K562 (cell line): ENCODE data around the gene ADAM8. TPM values are rescaled to one million over a fixed set of nuclear protein-coding genes. Genes with fewer than 3 reads are reported as not detected.

Experiments
- ATAC-seq: fragments of 200-7000 bp; cut with Tn5 transposase; 3 replicates; pipeline ENCODE4 v1.9.1; 2020; ENCODE audit warnings: moderate library complexity
- BruUV-seq: library from RNA; stranded (reverse); fragments of 400-500 nt; replicated peaks from 2 replicates; lab custom pipeline; 2021; lab: Mats Ljungman, UMichigan
- CTCF ChIA-PET: fragments of 300-600 bp; formaldehyde crosslinking; extraction: SDS; loops from one replicate; lab custom pipeline; 2021; ENCODE audit warnings: low intra/inter-chr PET ratio; lab: Yijun Ruan, JAX
- POLR2A ChIA-PET: fragments of 300-600, 350-650 bp; sonication (Branson Sonifier 250); formaldehyde crosslinking; extraction: SDS; loops from one replicate; lab custom pipeline; 2021; ENCODE audit warnings: antibody characterized with exemption, inconsistent platforms; lab: Yijun Ruan, JAX
- DNase-seq, 4 experiments: peaks; one replicate each; pipeline versions ENCODE4 v3.0.0 to v3.0.0-alpha.2; 2011 to 2018; ENCODE audit warnings: low spot score in 3 of 4, mixed read lengths in 3 of 4; ENCODE audit errors: extremely low read depth in 1 of 4
- FAIRE-seq: peaks from 2 replicates; lab custom pipeline; 2011; peaks lifted over from hg19 to GRCh38; lab: Jason Lieb, UNC
- H2AFZ ChIP-seq: 2 replicates; pipeline ENCODE4 v1.6.0; 2011; ENCODE audit warnings: low read depth, low read length, control low read depth, inconsistent platforms
- H3K27ac ChIP-seq: fragments of 200-600 bp; 3 replicates; pipeline ENCODE4 v1.8.0; 2011; ENCODE audit warnings: low read depth, mild to moderate bottlenecking, control low read depth, inconsistent platforms, low read length, moderate library complexity, mixed read lengths; ENCODE audit errors: extremely low read depth
- H3K27me3 ChIP-seq, 2 experiments: fragments of 300-600 bp in 1 of 2; 2 replicates in 1 of 2; 3 replicates in 1 of 2; pipeline versions ENCODE4 v1.6.0 to v1.8.0; 2011; ENCODE audit warnings: inconsistent platforms in 2 of 2, low read length in 2 of 2, mild to moderate bottlenecking in 1 of 2, mixed read lengths in 1 of 2, moderate library complexity in 1 of 2; ENCODE audit not compliant: control insufficient read depth in 2 of 2, insufficient read depth in 2 of 2
- H3K36me3 ChIP-seq: fragments of 300-600 bp; 3 replicates; pipeline ENCODE4 v1.8.0; 2011; ENCODE audit warnings: mild to moderate bottlenecking, low read length, inconsistent platforms; ENCODE audit not compliant: control insufficient read depth, insufficient read depth
- H3K4me1 ChIP-seq, 2 experiments: fragments of 200-600 bp in 1 of 2; replicated peaks in 1 of 2; 2 replicates in 1 of 2; 3 replicates in 1 of 2; pipeline versions ENCODE4 v1.5.1 to v1.8.0; 2011; ENCODE audit warnings: inconsistent platforms in 2 of 2, low read length in 2 of 2, mild to moderate bottlenecking in 1 of 2, mixed read lengths in 1 of 2, moderate library complexity in 1 of 2; ENCODE audit not compliant: control insufficient read depth in 2 of 2, insufficient read depth in 2 of 2
- H3K4me2 ChIP-seq: 2 replicates; pipeline ENCODE4 v1.6.1; 2011; ENCODE audit warnings: low read length, control low read depth, inconsistent platforms, mixed read lengths; ENCODE audit not compliant: insufficient read depth
- H3K4me3 ChIP-seq: fragments of 200-600 bp; sonication (generic), shearing (Covaris generic); 2 replicates; pipeline ENCODE4 v1.5.1; 2016; ENCODE audit warnings: control low read depth, inconsistent platforms
- H3K79me2 ChIP-seq: fragments of 200-600 bp; 3 replicates; pipeline ENCODE4 v1.8.0; 2011; ENCODE audit warnings: low read length, inconsistent platforms; ENCODE audit not compliant: control insufficient read depth, insufficient read depth
- H3K9ac ChIP-seq, 2 experiments: 2 replicates each; pipeline versions ENCODE4 v1.6.0 to v1.6.1; 2011; ENCODE audit warnings: low read depth in 2 of 2, low read length in 2 of 2, control low read depth in 1 of 2, inconsistent platforms in 1 of 2, mild to moderate bottlenecking in 1 of 2, mixed read lengths in 1 of 2; ENCODE audit not compliant: insufficient read depth in 1 of 2
- H3K9me1 ChIP-seq: one replicate; pipeline ENCODE4 v1.6.0; 2011; ENCODE audit warnings: inconsistent platforms, mild to moderate bottlenecking, low read length, moderate library complexity; ENCODE audit not compliant: control insufficient read depth, insufficient read depth
- H3K9me3 ChIP-seq: replicated peaks from 2 replicates; pipeline ENCODE4 v1.5.1; 2011; ENCODE audit warnings: low read depth, low read length, inconsistent platforms; ENCODE audit not compliant: control insufficient read depth, insufficient read depth
- H4K20me1 ChIP-seq: replicated peaks from 2 replicates; pipeline ENCODE4 v1.6.1; 2011; ENCODE audit warnings: low read length, inconsistent platforms, mixed read lengths; ENCODE audit not compliant: control insufficient read depth, insufficient read depth
- CAMTA2 ChIP-seq: fragments of 250-450 bp; sonication (Bioruptor Pico); conservative IDR thresholded peaks from 2 replicates; pipeline ENCODE4 v1.5.1; 2022
- CBX3 ChIP-seq, 2 experiments: IDR thresholded peaks; 1 replicate in 1 of 2; 2 replicates in 1 of 2; pipeline ENCODE4 v1.6.1; 2012; ENCODE audit warnings: inconsistent platforms in 2 of 2, low read length in 2 of 2, borderline replicate concordance in 1 of 2, control low read depth in 1 of 2
- DDX20 ChIP-seq: fragments of 450-650 bp; IDR thresholded peaks from 2 replicates; pipeline ENCODE4 v1.6.1; 2016; ENCODE audit warnings: missing genetic modification characterization, low read depth, mild to moderate bottlenecking, missing compliant biosample characterization, moderate library complexity
- FOXJ2 ChIP-seq: fragments of 200-800 bp; sonication (Bioruptor generic); IDR thresholded peaks from 2 replicates; pipeline ENCODE4 v1.6.1; 2016; ENCODE audit warnings: missing genetic modification characterization, missing compliant biosample characterization
- HMG20B ChIP-seq: fragments of 250-450 bp; sonication (Bioruptor Pico); IDR thresholded peaks from 2 replicates; pipeline ENCODE4 v1.5.0; 2021; ENCODE audit warnings: mild to moderate bottlenecking
- JUND ChIP-seq, 2 experiments: IDR thresholded peaks; 2 replicates in 1 of 2; 3 replicates in 1 of 2; pipeline ENCODE4 v1.6.1; 2011; ENCODE audit warnings: borderline replicate concordance in 2 of 2, low read depth in 2 of 2, low read length in 2 of 2, improper control_type of control experiment in 1 of 2, missing biosample characterization in 1 of 2, missing genetic modification characterization in 1 of 2, missing genetic modification reagents in 1 of 2
- NCOA2 ChIP-seq, 2 experiments: fragments of 450-650 bp; IDR thresholded peaks; 2 replicates each; pipeline ENCODE4 v1.6.1; 2018; ENCODE audit warnings: mild to moderate bottlenecking in 2 of 2, moderate library complexity in 1 of 2; ENCODE audit not compliant: partially characterized antibody in 2 of 2
- OTX1 ChIP-seq: fragments of 450-650 bp; formaldehyde crosslinking; IDR thresholded peaks from 2 replicates; pipeline ENCODE4 v1.4.0; 2022; ENCODE audit warnings: mild to moderate bottlenecking
- RNF2 ChIP-seq: sonication (generic); IDR thresholded peaks from 2 replicates; pipeline ENCODE4 v1.6.1; 2016
- SIN3A ChIP-seq, 2 experiments: fragments of 150-350 bp in 1 of 2; IDR thresholded peaks; 2 replicates each; pipeline ENCODE4 v1.6.1; 2011 to 2016; ENCODE audit warnings: borderline replicate concordance in 2 of 2, low read depth in 2 of 2, low read length in 2 of 2, mild to moderate bottlenecking in 2 of 2, moderate library complexity in 2 of 2; ENCODE audit not compliant: control insufficient read depth in 1 of 2
- ZC3H4 ChIP-seq: sonication (generic); formaldehyde crosslinking; IDR thresholded peaks from 2 replicates; pipeline ENCODE4 v1.9.0; 2021; ENCODE audit warnings: missing genetic modification reagents, borderline replicate concordance
- ZFX ChIP-seq: sonication (generic); formaldehyde crosslinking; IDR thresholded peaks from 2 replicates; pipeline ENCODE4 v1.8.0; 2022; ENCODE audit warnings: mild to moderate bottlenecking, missing genetic modification reagents, moderate library complexity
- WGBS: fragments of 100-300 bp; shearing (Covaris generic); methylation state at CpG from one replicate; pipeline ENCODE4 v1.1.6; 2016; ENCODE audit warnings: low coverage, mixed read lengths; ENCODE audit not compliant: insufficient coverage; ENCODE audit errors: missing lambda C conversion rate; 5-methylcytosine and 5-hydroxymethylcytosine counted together
- in situ Hi-C: fragments of 300-500 bp; cut with MboI; formaldehyde crosslinking; loops from 4 replicates; pipeline ENCODE4 v1.15.0; 2018; ENCODE audit warnings: inconsistent platforms, mixed read lengths
- intact Hi-C: fragments of 100-400 bp; cut with micrococcal nuclease; formaldehyde crosslinking; loops from 2 replicates; pipeline ENCODE4 v1.14.2; 2022
- polyA plus RNA-seq, 8 experiments: library from polyadenylated mRNA; depleted of rRNA in 4 of 8; stranded (reverse) in 5 of 8; unstranded in 3 of 8; fragments of >200 nt; fragmentation: Nextera tagmentation in 2 of 8; fragmentation: Illumina TruSeq in 1 of 8; extraction: Ambion mirVana in 2 of 8; extraction: Trizol in 1 of 8; gene quantifications; 2 replicates each; pipeline versions ENCODE4 v1.2.1 to v1.2.3, GENCODE V29; 2011 to 2014; ENCODE audit warnings: inconsistent platforms in 1 of 8, missing spikeins in 1 of 8
- total RNA-seq, 7 experiments: library from RNA; depleted of rRNA in 6 of 7; stranded (reverse); fragments of >200 nt in 6 of 7; fragmentation: Illumina TruSeq in 2 of 7; extraction: Trizol in 2 of 7; gene quantifications; 2 replicates each; pipeline versions ENCODE4 v1.2.1 to v1.2.3, GENCODE V29; 2011 to 2021; ENCODE audit warnings: low replicate concordance in 1 of 7
- TF ChIP-seq, protein P1 (sequence below): fragments of 450-650 bp; formaldehyde crosslinking; IDR thresholded peaks from 2 replicates; pipeline ENCODE4 v1.4.0; 2020; ENCODE audit warnings: mild to moderate bottlenecking
- TF ChIP-seq, protein P2 (sequence below): fragments of 450-650 bp; IDR thresholded peaks from 2 replicates; pipeline ENCODE4 v1.6.1; 2016; ENCODE audit warnings: borderline replicate concordance

Gene ADAM8
- total and polyA plus RNA-seq, 9 of the 15 experiments (the other 6 are each of a cell fraction or from before 2014, with no cell fraction given) = 0.07 to 7.0 (median 1.1) TPM

DNA sequence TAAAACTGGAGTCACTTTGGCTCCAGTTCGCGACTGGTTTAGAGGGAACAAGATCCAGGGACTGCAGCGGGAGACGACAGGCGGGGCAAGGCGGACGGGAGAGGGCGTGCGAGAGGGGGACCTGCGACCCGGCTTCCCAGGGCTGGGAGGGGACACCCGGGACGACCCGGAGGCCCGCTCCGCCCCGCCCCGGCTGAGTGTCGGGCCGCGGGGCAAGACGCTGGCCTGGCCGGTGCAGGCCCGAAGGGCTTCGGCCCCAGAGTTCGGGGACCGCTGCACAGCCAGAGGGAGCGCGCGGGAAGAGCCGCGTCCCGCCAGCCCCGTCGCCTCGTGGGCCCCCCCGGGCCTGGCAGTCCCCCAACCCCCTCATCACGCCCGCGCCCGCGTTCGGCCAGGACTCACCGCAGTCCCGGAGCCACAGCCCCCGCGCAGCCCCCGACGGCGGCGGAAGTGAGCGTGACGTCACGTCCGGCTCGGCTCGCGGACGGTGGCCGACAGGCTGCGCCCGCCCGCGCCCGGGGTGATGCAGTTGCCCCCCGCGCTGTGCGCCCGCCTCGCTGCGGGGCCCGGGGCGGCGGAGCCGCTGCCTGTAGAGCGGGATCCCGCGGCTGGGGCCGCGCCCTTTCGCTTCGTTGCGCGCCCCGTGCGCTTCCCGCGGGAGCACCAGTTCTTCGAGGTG is 31.9 kb upstream of the ADAM8 start, which contains the start of the genes TUBGCP2 and ZNF511:
Gene TUBGCP2, minus strand, starts transcription at position 452 of the 679 bp plus-strand sequence. CDS start 5,931 bp downstream, outside the sequence.
Gene ZNF511, plus strand, starts transcription at position 494 of the 679 bp plus-strand sequence. Its CDS starts 30 bp downstream, at position 524.
- intact Hi-C loops (no loop called here), in situ Hi-C loops (loop anchor here (5.0 kb wide), 2 partner anchors 61 to 166 kb away; no protein-coding TSS in a partner anchor)
- Histone ChIP-seq H4K20me1 (no peaks in the 10 kb centered on the region), H3K27me3 (no peaks in the 10 kb centered on the region), H3K9ac (peak within 1 kb of the TSS; percentile 75 to 96), H2AFZ (peak within 1 kb of the TSS; percentile 90; the same call in 1 of the 2 replicates), H3K4me3 (peak within 1 kb of the TSS; percentile 67), H3K4me1 (peaks cover 21 to 39% of the 10 kb centered on the region in 2 experiments), H3K36me3 (peaks cover 37% of the 10 kb centered on the region; the same call in 2 of the 3 replicates), H3K27ac (peak within 1 kb of the TSS; percentile 85), H3K9me3 (no peaks in the 10 kb centered on the region), H3K4me2 (peak within 1 kb of the TSS; percentile 92), H3K79me2 (peaks cover 55% of the 10 kb centered on the region), H3K9me1 (no peaks in the 10 kb centered on the region)
- DNase-seq (peak; percentile 73 to 85 (median 77)), FAIRE-seq (no peak), ATAC-seq (peak; percentile 78)
- TSS peak; percentile 62 for BruUV-seq
- ChIA-PET POLR2A (interaction anchor here (0.6 to 0.9 kb wide), 2 partner anchors 8 to 30 kb away, joined by 3 to 4 read pairs; no protein-coding TSS in a partner anchor), CTCF (interaction anchor here (1.0 kb wide), 1 partner anchor 164 kb away, joined by 3 read pairs; no protein-coding TSS in a partner anchor)
- WGBS = 0% methylated on average over 1 of the region's 89 CpGs
- TF ChIP-seq FOXJ2 (tag) (no peak), CAMTA2 (CRISPR knock-in tag) (no peak), ZC3H4 (CRISPR knock-in tag) (peak; percentile 38; the same call in 1 of the 2 replicates), ZFX (peak; percentile 79), HMG20B (CRISPR knock-in tag) (no peak), NCOA2 (IDR thresholded peaks at IDR 0.05; ENCODE audit: partially characterized antibody in 2 of 2) (no peak), SIN3A (IDR thresholded peaks at IDR 0.05; ENCODE audit: borderline replicate concordance in 2 of 2, control insufficient read depth in 1 of 2, low read depth in 2 of 2, low read length in 2 of 2) (peak; percentile 16 to 47; a peak in 2 of 4 replicates), CBX3 (IDR thresholded peaks at IDR 0.05; ENCODE audit: borderline replicate concordance in 1 of 2, low read length in 2 of 2) (no peak), RNF2 (no peak), JUND (IDR thresholded peaks at IDR 0.05; ENCODE audit: borderline replicate concordance, low read depth, low read length) (peak; percentile 86), JUND (tag; IDR thresholded peaks at IDR 0.05; ENCODE audit: borderline replicate concordance, low read depth, low read length) (peak; percentile 73; the same call in 2 of the 3 replicates), DDX20 (tag) (no peak), OTX1 (no peak)
- TF ChIP-seq, protein P1, sequence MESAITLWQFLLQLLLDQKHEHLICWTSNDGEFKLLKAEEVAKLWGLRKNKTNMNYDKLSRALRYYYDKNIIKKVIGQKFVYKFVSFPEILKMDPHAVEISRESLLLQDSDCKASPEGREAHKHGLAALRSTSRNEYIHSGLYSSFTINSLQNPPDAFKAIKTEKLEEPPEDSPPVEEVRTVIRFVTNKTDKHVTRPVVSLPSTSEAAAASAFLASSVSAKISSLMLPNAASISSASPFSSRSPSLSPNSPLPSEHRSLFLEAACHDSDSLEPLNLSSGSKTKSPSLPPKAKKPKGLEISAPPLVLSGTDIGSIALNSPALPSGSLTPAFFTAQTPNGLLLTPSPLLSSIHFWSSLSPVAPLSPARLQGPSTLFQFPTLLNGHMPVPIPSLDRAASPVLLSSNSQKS (CRISPR knock-in tag) = no peak
- TF ChIP-seq, protein P2, sequence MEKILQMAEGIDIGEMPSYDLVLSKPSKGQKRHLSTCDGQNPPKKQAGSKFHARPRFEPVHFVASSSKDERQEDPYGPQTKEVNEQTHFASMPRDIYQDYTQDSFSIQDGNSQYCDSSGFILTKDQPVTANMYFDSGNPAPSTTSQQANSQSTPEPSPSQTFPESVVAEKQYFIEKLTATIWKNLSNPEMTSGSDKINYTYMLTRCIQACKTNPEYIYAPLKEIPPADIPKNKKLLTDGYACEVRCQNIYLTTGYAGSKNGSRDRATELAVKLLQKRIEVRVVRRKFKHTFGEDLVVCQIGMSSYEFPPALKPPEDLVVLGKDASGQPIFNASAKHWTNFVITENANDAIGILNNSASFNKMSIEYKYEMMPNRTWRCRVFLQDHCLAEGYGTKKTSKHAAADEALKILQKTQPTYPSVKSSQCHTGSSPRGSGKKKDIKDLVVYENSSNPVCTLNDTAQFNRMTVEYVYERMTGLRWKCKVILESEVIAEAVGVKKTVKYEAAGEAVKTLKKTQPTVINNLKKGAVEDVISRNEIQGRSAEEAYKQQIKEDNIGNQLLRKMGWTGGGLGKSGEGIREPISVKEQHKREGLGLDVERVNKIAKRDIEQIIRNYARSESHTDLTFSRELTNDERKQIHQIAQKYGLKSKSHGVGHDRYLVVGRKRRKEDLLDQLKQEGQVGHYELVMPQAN = no peak
